ENCODE measurements around the gene ANXA2R.

- no peak for TF ChIP-seq EZH2phosphoT487 (IDR thresholded peaks at IDR 0.05; ENCODE audit: insufficient read depth, low read depth)
- no peak for TF ChIP-seq EZH2 (IDR thresholded peaks at IDR 0.05; ENCODE audit: insufficient read depth, poor library complexity, severe bottlenecking)
Observed at GRCh38 chr5:42995360-42995751, 44.8 kb downstream of the ANXA2R start.
